HK-2 (cell line): ENCODE results near the gene GDPGP1.
"Not testable (repeated sequence)": the region's sequence is repeated elsewhere in the genome, so short reads cannot be mapped to it uniquely, and the experiment has no call there.

ENCODE experiments used
- DNase-seq: peaks from one replicate; pipeline ENCODE4 v3.0.0-alpha.2; 2018; ENCODE audit not compliant: unreplicated experiment

The GDPGP1 gene

DNA sequence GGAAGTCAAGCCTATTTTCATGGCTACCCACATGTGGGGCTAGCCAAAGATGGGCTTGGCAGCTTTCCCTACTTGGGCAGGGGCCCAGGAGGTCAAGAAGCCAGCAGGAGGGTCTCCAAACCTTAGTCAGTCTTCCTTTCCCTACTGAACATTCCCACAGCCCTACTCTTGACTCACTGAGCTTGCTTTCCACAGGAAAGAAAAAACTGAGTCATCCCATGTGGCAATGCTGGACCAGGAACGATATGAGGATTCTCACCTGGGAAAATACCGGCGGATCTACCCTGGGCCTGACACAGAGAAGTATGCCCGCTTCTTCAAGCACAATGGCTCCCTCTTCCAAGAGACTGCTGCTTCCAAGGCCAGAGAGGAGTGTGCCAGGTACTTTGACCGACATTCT lies 27.8 kb downstream of the GDPGP1 start:
- DNase-seq: no peak

DNA sequence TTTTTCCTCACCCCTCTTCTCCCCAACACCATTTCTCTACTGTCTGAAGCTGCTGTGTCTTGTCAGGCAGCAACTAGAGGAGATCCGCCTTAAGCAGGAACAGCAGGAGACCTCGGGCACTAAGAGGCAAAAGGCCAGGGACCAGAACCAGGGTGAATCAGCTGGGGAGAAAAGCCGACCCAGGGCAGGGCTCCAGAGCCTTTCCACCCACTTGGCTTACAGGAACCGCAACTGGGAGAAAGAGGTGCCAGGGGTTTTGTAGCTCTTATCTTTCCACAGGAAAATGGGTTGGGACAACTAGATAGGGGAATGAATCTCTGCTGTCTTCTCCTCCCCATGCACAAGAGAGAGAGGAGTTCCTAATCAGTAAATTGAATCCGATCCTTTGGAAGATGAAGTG lies 28.4 kb downstream of the GDPGP1 start:
- DNase-seq: no peak

DNA sequence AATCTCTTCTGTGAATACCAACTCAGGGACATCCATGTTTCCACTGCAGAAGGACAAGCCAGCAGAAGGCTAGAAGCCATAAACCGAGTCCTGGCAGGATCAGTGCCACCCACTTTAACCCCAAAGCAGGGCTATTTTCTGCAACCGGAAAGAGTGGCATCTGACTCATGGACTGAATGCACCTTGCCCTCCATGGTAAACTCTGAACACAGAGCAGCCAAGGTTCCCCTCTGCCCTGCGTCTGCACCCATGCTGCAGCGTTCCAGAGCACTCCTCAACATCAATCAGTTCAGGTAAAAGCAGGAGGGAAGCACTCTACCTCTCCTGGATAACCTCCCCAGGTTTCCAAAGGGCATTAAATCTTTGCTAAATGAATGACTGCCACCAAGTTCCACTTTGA lies 30.7 kb downstream of the GDPGP1 start:
- DNase-seq: peak; percentile 28

DNA sequence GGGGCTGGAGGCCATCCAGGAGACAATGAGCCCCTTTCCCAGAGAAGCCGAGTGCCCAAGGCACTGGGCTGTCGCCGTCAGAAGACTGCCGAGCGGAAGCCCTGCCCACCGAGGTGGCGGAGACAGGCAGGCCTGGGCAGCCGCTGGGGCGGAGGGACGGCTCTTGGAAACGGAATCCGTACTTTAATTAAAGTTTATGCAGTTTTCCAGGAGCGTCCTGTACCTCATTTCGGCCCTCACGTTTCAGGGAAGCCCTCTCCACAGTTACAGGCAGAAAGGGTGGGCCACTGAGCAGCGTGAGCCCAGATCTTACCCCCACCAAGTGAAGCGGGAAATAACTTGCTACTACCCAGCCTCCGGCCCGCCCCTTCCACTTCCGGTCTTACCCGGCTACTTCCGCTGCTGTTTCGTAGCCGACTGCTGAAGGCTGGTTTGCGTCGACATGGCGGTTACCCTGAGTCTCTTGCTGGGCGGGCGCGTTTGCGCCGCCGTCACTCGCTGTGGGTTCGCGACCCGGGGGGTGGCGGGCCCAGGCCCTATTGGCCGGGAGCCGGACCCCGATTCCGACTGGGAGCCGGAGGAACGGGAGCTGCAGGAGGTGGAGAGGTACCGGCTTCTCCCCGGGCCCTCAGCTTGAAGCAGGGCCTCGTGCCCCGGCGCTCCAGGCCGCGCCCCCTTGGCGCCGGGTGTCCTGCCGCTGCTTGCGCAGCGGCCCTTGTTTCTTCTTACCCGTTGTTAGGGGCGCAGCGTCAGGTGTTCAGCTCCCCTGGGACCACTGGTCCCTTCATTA lies 31.5 kb downstream of the GDPGP1 start, which contains the start of gene NGRN:
Gene NGRN, plus strand, starts transcription at position 402 of the 790 bp plus-strand sequence. Its CDS starts 41 bp downstream, at position 443.
- DNase-seq: peak; percentile 83

DNA sequence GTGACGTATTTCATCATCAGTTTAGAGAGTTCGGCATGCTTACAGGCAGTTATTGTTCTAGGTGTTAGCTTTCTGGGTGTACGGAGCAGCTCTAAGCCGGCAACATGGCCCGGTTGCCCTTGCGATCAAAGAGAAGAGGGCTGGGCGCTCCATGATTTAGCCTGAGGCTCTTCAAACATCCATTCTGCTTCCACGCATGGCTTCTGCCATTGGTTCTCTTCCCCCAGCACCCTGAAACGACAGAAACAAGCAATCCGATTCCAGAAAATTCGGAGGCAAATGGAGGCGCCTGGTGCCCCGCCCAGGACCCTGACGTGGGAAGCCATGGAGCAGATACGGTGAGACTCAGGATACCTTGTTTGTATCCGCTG lies 32.0 kb downstream of the GDPGP1 start:
- DNase-seq: no peak

DNA sequence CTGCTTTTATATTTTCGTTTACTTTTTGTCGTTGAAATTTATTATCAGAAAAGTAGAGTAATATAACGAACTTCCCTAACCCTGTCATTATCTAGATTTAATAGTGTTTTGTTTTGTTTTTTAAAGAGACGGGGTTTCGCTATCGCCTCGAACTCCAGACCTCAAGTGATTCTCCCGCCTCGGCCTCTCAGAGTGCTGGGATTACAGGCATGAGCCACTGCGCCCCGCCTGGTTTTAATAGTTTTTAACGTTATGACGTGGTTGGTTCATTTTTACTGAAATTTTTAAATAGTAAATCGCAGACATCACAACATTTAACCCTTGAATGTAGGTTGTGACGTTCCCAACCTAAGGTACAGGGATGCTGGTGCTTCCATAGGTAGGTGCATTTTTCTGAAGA lies 32.5 kb downstream of the GDPGP1 start:
- no peak for DNase-seq

DNA sequence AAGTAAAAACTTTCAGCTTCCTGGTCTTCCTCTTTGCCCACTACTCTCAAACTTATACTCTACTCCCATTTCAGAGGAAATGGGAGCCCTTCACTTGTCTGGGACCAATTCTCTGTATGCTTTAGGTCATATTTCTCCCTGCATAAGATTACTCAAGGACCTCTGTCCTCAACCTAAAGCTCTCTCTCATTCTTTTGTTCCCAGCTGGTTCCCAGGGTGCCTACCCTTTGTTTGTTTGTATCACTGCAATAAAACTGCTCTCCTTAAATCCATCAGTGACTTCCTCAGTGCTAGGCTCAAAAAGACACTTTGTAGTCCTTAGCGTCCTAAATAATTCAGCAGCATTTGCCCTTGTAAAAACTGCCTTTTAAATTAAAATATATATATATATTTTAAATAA lies 34.4 kb downstream of the GDPGP1 start:
- no peak for DNase-seq

DNA sequence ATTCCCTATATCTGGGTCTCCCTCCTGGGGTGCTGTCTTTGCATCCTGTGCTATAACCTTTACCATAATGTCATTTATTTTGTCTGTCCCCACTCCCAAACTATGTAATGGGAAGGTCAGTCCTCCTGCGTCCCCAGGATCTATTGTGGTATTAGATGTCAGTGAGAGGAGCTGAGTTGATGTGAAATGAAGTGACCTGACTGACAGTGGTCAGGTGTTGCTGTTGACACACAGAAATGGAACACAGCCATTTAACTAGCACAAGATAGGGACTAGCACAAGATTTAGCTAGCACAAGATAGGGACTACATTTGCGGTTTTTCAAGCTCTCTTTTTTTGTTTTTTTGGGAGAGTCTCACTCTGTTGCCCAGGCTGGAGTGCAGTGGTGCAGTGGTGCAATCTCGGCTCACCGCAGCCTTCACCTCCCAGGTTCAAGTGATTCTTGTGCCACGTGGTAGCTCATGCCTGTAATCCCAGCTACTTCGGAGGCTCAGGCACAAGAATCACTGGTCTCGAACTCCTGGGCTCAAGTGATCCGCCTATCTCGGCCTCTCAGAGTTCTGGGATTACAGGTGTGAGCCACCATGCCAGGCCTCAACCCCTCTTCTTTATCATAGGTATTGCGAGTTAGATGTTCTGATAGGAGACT lies 36.6 kb downstream of the GDPGP1 start:
- no peak for DNase-seq

DNA sequence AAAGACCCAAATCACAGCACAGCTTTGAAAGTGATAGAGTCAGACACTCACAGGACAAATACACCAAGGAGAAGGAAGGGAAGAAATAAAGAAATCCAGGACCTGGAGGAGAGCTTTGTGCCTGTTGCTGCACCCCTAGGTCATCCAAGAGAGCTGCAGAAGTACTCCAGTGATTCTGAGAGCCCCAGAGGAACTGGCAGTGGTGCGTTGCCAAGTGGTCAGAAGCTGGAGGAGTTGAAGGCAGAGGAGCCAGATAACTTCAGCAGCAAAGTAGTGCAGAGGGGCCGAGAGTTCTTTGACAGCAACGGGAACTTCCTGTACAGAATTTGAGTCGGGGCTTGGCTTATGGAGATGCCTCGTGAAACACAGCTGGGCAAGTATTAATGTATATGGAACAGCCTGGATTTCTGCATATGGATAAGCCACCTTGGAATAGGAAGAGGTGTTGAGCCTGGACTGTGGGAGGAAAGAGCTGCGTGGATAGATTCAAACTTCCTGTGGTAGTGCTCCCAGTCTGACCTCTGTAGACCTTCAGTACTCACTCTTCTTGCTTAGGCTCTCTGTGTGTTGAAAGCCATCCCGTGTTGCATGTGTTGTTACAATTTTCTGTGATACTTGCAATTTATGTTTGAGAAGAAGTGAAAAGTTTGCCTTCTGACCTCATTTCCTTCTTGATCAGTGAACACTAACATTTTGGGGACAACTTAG lies 37.6 kb downstream of the GDPGP1 start:
- no peak for DNase-seq

DNA sequence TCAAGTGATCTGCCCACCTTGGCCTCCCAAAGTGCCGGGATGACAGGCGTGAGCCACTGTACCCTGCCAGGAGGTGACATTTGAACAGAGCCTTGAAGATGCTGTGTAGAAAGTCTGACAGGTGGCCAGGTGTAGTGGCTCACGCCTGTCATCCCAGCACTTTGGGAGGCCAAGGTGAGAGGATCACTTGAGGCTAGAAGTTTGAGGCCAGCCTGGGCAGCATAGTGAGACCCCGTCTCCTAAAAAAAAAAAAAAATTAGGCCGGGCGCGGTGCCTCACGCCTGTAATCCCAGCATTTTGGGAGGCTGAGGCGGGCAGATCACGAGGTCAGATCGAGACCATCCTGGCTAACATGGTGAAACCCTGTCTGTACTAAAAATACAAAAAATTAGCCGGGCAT lies 44.5 kb downstream of the GDPGP1 start:
- DNase-seq: not testable (repeated sequence)

DNA sequence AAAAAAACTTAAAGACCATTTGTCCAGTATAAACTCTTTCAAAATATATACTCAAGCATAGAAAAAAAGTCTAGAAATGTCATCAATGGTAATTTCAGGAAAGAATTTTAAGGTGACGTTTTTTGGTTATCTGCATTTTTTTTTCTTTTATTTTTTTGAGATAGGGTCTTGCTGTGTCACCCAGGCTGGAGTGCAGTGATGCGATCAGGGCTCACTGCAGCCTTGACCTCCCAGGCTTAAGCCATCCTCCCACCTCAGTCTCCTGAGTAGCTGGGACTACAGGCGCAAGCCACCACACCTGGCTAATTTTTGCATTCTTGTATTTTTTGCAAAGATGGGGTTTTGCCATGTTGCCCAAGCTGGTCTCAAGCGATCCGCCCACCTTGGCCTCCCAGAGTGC lies 46.7 kb downstream of the GDPGP1 start:
- not testable (repeated sequence) for DNase-seq

DNA sequence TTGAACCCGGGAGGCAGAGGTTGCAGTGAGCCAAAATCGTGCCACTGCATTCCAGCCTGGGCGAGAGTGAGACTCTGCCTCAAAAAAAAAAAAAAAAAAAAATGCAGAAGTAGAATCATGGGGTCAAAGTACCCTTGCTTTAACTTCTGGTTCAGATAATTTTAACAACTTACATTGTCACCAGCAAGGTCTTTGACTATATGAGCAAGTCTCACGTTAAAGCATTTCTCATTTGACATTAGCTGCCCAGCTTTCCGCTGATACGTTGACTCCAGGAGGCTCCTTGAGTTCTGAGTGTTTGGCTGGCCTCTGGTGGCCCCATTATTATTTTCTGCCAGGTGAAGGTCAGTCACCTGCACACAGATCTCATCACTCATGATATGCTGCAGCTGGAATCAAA lies 47.6 kb downstream of the GDPGP1 start:
- not testable (repeated sequence) for DNase-seq

DNA sequence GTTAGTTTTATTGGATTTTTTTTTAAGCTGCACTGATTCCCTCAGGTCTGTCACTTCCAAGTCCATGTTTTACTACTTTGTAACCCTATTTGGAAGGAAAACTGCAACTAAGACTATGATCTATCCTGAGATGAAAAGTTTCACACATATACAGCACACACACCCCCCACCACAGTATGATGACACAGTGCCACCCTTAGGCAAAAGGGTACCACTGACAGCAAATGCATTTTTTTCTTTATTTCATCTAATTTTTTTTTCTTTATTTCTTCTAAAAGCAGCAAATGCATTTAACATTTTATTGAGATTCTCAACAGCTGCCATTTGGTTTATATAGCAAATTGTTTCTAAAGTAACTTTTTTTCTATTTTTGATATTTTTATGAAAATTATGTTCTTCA lies 52.7 kb downstream of the GDPGP1 start:
- no peak for DNase-seq

DNA sequence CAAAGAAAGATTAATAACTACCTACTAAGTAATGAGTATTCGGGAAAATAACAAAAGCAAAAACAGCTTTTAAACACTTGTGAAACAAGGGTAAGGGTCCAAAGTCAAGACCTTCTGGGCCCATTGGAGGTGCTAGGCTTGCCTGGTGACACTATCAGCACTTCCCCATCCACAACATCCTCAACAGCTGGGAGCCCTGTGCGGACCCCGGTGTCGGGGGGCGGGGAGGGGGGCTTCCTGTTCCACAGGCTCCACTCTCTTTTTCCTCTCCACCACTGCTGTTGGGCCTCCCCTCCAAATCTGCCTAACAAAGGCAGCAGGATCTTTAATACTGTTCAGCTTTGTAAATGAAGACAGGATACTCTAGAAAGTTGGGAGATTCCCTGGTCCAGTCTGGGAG lies 53.1 kb downstream of the GDPGP1 start:
- DNase-seq: no peak

DNA sequence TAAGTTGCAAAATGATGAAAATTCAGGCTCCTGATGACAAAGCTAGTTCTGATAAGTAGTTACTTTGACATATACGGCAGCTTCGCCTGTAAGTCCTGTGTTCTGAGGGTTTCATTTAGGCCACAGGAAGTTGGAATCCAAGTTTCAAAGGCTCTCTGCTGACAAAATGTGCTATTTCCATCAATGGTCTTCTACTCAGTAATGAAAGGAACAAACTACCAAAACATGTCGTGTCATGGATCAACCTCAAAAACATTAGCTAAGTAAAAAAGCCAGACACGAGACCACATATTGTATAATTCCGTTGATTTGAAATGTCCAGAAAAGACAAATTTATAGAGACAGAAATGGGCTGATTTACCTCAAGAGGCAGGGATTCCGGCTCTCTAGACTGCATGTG lies 53.9 kb downstream of the GDPGP1 start:
- DNase-seq: no peak

DNA sequence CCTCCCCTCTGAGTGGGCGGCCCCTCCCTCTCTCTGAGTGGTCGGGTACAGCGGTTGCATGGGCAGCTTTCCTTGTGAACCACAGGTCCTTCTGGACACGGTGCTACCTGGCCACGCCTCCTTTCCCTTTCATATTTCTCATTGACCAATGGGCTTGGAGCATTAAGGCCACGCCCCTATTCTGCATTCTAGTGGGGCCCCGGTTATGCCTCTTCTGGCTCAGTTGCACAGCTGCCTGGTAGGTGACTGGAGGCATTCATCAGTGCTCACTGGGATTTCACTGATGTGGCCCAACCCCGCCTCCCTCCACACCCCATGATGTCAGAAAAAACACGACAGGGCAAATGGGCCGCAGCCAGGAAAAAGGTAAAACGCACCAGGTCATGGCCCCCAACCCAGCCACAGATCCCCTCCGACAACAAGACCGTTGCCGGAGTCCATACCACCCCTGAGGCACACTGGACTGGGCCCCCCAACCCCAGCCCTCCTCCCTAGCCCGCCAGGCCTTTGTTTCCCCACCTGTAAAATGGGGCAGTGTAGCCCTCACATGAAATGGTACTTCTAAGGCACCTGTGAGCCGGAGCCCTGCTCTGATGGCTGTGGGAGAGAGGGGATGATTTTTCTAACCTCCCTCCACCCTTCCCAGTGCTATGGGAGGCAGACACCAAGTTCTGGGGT lies 57.8 kb downstream of the GDPGP1 start:
- DNase-seq: no peak

DNA sequence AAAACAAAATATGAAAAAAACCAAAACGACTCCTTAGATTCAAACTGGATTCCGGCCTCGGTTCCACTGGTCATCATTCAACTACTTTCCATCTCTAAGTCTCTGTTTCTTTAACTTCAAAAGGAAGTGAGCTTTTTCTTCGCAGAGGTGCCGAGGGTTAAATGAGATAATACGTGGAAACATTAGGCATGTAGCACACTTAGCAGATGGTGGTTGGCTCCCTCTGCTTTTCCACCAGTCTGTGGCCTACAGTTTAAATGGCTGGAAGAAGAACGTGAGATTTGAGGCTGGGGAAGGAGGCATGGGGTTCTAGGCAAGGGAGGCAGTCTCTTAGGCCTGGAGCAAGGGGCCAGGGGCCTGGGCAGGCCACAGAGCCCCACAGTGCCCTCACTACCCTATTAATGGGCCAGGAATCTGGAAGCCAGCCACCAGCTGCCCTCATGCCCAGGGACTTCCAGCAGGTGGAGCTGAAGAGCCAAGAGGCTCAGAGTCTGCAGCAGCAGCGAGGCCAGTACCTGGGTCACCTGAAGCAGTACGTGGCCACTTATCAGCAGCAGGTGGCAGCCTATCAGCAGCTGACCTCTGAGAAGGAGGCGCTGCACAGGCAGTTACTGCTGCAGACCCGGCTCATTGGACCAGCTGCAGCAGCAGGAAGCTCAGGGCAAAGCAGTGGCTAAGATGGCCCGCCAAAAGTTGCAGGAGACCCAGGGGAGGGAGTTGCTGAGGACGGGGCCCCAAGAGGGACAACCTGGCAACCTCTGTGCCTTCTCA lies 59.2 kb downstream of the GDPGP1 start:
- peak; percentile 66 for DNase-seq

DNA sequence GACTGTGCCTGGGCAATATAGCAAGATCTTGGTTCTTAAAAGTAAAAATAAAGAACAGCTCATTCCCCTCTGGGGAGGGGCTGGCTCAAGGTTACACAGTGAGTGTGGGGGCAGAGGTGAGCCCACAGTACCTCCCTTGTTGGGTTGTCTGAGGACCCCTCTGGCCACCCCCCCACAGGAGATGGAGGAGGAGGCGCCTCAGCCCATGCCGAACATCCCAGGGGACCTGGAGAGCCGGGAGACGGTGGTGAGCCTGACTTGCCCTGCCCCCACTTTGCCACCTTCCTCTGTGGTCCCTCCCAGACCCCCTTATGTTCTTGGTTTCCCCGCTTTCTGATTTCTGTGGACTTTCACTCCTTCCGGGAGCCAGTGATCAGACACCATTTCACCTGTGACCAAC lies 60.1 kb downstream of the GDPGP1 start:
- no peak for DNase-seq

DNA sequence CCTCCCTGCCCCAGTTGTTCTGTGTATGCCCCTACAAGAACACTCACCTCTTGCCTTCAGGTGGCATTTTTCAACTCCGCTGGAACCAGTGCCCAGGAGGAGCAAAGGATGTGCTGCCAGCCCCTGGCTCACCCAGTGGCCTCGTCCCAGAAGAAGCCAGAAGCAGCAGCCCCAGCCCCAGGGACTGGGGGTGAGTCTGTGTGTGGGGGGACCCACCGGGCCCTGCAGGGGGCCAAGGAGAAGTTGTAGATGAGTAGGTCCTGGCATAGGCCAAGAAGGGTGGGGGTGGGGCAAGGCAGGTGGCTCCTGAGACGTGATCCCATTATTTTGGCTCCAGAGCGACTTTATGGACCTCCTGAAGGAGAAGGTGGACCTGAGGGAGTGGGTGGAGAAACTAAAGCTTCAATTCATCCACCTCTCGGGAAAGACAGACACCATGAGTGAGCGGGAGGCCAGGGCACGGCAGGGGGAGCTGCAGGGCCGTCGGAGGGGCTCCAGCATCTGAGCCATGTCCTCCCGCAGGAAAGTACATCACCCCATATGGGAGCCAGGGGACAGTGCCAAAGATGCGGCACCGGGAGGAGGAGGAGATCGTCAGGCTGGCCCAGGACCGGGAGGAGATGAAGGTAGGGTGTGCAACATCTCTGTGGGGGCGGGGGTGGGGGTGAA lies 60.7 kb downstream of the GDPGP1 start:
- no peak for DNase-seq

DNA sequence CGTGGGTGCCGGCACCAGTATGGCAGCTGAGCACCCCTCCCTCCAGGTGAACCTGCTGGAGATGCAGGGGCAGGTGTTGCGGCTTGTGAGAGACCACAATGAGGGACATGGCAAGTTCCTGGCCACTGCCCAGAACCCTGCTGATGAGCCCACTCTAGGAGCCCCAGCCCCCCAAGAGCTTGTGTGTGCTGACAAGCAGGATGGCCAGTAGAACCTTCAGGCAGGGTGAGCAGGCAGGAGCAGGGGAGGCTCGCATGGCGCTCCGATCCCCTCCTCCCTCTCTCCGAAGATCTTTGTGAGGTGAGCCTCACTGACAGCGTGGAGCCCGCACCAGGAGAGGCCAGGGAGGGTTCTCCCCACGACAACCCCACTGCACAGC lies 61.2 kb downstream of the GDPGP1 start:
- DNase-seq: no peak
